T-helper 1 cell (primary cell): ENCODE data around the gene HAPLN2.
"Not testable (repeated sequence)": the region's sequence is repeated elsewhere in the genome, so short reads cannot be mapped to it uniquely, and the experiment has no call there.

ENCODE experiments used
- DNase-seq, 5 donors: peaks; one replicate each; pipeline ENCODE4 v3.0.0-alpha.2; 2012 to 2020
- total RNA-seq, 4 donors: gene quantifications; one replicate each; lab custom pipeline; 2026; lab: John Stamatoyannopoulos, UW

The HAPLN2 gene
- total RNA-seq: 0 to 0.08 (median 0) reads per million in 4 donors

GRCh38 chr1:156618853-156619581, at the start of gene HAPLN2:
Gene HAPLN2 (plus strand): TSS chr1:156619415. CDS start chr1:156623491, 4,076 bp downstream.
- no peak for DNase-seq

GRCh38 chr1:156571261-156571852, 47.9 kb upstream of the HAPLN2 start:
- DNase-seq: no peak

- DNase-seq: peak; percentile 42 to 67 (median 64)
Observed at GRCh38 chr1:156571919-156572662, 47.1 kb upstream of the HAPLN2 start, which contains the start of gene IQGAP3. Gene IQGAP3 (minus strand): TSS chr1:156572565. CDS start chr1:156572529, 36 bp downstream.

GRCh38 chr1:156572663-156573018, 46.6 kb upstream of the HAPLN2 start:
- no peak for DNase-seq

GRCh38 chr1:156574039-156574633, 45.1 kb upstream of the HAPLN2 start:
- no peak for DNase-seq

GRCh38 chr1:156577550-156577949, 41.7 kb upstream of the HAPLN2 start:
- DNase-seq: no peak

- DNase-seq: no peak
Observed at GRCh38 chr1:156578055-156578454, 41.2 kb upstream of the HAPLN2 start.

- no peak for DNase-seq
Observed at GRCh38 chr1:156579472-156579871, 39.7 kb upstream of the HAPLN2 start, which contains the start of gene TTC24. Gene TTC24 (plus strand): TSS chr1:156579723. CDS start chr1:156581365, 1,642 bp downstream.

GRCh38 chr1:156581661-156582387, 37.4 kb upstream of the HAPLN2 start:
- DNase-seq: no peak

GRCh38 chr1:156582388-156583017, 36.7 kb upstream of the HAPLN2 start:
- no peak for DNase-seq

- DNase-seq: peak; percentile 32 to 75 (median 63)
Observed at GRCh38 chr1:156583821-156584622, 35.2 kb upstream of the HAPLN2 start.

- DNase-seq: no peak
Observed at GRCh38 chr1:156584813-156585212, 34.4 kb upstream of the HAPLN2 start.

- DNase-seq: no peak
Observed at GRCh38 chr1:156586323-156586722, 32.9 kb upstream of the HAPLN2 start.

- no peak for DNase-seq
Observed at GRCh38 chr1:156586892-156587477, 32.2 kb upstream of the HAPLN2 start.

GRCh38 chr1:156587927-156588326, 31.3 kb upstream of the HAPLN2 start:
- not testable (repeated sequence) for DNase-seq

- DNase-seq: no peak
Observed at GRCh38 chr1:156589546-156589945, 29.7 kb upstream of the HAPLN2 start.

GRCh38 chr1:156590326-156591180, 28.7 kb upstream of the HAPLN2 start:
- no peak for DNase-seq

GRCh38 chr1:156591181-156591431, 28.1 kb upstream of the HAPLN2 start:
- no peak for DNase-seq

- peak; percentile 47 to 72 (median 57) for DNase-seq
Observed at GRCh38 chr1:156591432-156592157, 27.6 kb upstream of the HAPLN2 start, which contains the start of gene NAXE. Gene NAXE (plus strand): TSS chr1:156591776. CDS start chr1:156591805, 29 bp downstream.
